ENCODE results near the gene MMP7.

MMP7 gene

GRCh38 chr11:102560555-102561011 is 30.0 kb upstream of the MMP7 start:
- Histone ChIP-seq H3K9me3 (no peaks in the 10 kb centered on the region), H3K27me3 (no peaks in the 10 kb centered on the region), H3K4me3 (peak overlapping the region; percentile 39 to 51), H3K36me3 (no peaks in the 10 kb centered on the region), H3K4me1 (peaks cover 0 to 23% (median 12%) of the 10 kb centered on the region in 4 donors), H3K27ac (peak overlapping the region; percentile 67 to 71)
- TF ChIP-seq CTCF (IDR thresholded peaks at IDR 0.05): no peak
- DNase-seq: peak in 1 of 2 donors; percentile 38
- intact Hi-C loops (cut with DNase I; ENCODE audit: low total_unique reads): no loop called here

GRCh38 chr11:102559839-102560238 is 29.3 kb upstream of the MMP7 start:
- no peaks in the 10 kb centered on the region for H3K27me3 ChIP-seq
- no peak for TF ChIP-seq CTCF (IDR thresholded peaks at IDR 0.05)
- H3K27ac ChIP-seq: peak overlapping the region; percentile 67 to 71
- H3K4me1 ChIP-seq: peaks cover 0 to 23% (median 12%) of the 10 kb centered on the region in 4 donors
- no peak for DNase-seq
- no peaks in the 10 kb centered on the region for H3K9me3 ChIP-seq
- intact Hi-C loops (cut with DNase I; ENCODE audit: low total_unique reads): no loop called here
- H3K36me3 ChIP-seq: no peaks in the 10 kb centered on the region
- peak overlapping the region in 1 of 2 donors; percentile 51 for H3K4me3 ChIP-seq

GRCh38 chr11:102555091-102555490 is 24.5 kb upstream of the MMP7 start:
- no peak for DNase-seq
- Histone ChIP-seq H3K4me3 (no peak overlapping the region), H3K27ac (no peak overlapping the region), H3K27me3 (no peaks in the 10 kb centered on the region), H3K36me3 (no peaks in the 10 kb centered on the region), H3K4me1 (peaks cover 0 to 9% (median 6%) of the 10 kb centered on the region in 4 donors), H3K9me3 (no peaks in the 10 kb centered on the region)
- intact Hi-C loops (cut with DNase I; ENCODE audit: low total_unique reads): no loop called here
- no peak for TF ChIP-seq CTCF (IDR thresholded peaks at IDR 0.05)

GRCh38 chr11:102553835-102554282 is 23.3 kb upstream of the MMP7 start:
- Histone ChIP-seq H3K4me1 (no peaks in the 10 kb centered on the region), H3K27me3 (no peaks in the 10 kb centered on the region), H3K4me3 (no peak overlapping the region), H3K27ac (no peak overlapping the region), H3K9me3 (no peaks in the 10 kb centered on the region), H3K36me3 (no peaks in the 10 kb centered on the region)
- DNase-seq: no peak
- TF ChIP-seq CTCF (IDR thresholded peaks at IDR 0.05): no peak
- intact Hi-C loops (cut with DNase I; ENCODE audit: low total_unique reads): no loop called here

- H3K4me1 ChIP-seq: no peaks in the 10 kb centered on the region
- H3K4me3 ChIP-seq: no peak overlapping the region
- intact Hi-C loops (cut with DNase I; ENCODE audit: low total_unique reads): no loop called here
- H3K36me3 ChIP-seq: no peaks in the 10 kb centered on the region
- no peak for DNase-seq
- H3K27ac ChIP-seq: no peak overlapping the region
- H3K9me3 ChIP-seq: no peaks in the 10 kb centered on the region
- no peaks in the 10 kb centered on the region for H3K27me3 ChIP-seq
- no peak for TF ChIP-seq CTCF (IDR thresholded peaks at IDR 0.05)
These were observed 22.1 kb upstream of the MMP7 start for GRCh38 chr11:102552447-102553194.
